OCI-LY3 (cell line): ENCODE data around the gene ARHGAP22.
A peak's percentile ranks its signal among the peaks of the same experiment; 100 is the strongest.

Experiments used
- CTCF ChIP-seq: fragments of 200-600, 300-600 bp; sonication (generic); IDR thresholded peaks from 2 replicates; pipeline ENCODE4 v1.5.1; 2014; ENCODE audit warnings: antibody characterized with exemption, low read length, low read depth
- EZH2phosphoT487 ChIP-seq: fragments of 200-600 bp; shearing (Covaris generic); IDR thresholded peaks from 2 replicates; pipeline ENCODE4 v1.6.1; 2018; ENCODE audit warnings: antibody characterized with exemption, mixed run types, low read depth

DNA sequence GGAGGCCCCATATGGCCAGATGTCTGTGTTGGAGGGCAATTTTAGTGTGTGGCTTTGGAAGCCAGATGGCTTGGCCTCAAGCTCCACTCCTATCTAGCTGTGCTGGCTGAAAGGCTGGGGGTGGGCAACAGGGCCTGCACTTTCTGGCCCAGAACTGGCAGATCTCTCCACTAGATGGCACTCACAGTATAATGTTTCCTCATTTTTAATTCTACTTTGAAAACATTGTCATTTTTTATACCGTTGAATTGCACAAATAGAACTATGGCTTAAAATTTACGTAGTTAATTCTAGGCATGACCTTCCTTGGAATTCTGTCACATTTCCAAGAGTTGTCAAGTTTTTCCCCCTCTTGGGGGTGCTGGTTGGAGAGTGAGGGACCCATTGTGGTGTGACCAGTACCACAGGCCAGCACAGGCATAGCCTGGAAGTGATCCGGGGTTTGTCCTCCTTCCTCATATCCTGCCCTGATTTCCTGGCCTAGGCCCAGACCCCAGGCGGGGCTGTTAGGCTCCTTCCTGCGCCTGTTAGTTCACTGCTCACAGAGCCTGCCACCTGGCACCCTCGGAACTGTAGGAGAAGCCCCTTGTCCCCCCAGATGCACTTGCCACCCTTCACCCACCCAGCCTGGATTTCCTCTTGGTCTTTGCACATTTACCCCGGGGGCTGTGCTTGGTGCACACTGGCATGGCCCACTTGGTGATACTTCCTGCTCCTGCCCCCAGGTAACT, 52.8 kb downstream of the ARHGAP22 start:
- TF ChIP-seq CTCF: peak; percentile 78
- TF ChIP-seq EZH2phosphoT487: no peak
